Neural progenitor cell (in vitro differentiated cells): Measurements from ENCODE around the gene CLSTN2. TPM values are rescaled to one million over a fixed set of nuclear protein-coding genes. Genes with fewer than 3 reads are reported as not detected.

Experiments
- DNase-seq: peaks from one replicate; pipeline ENCODE4 v3.0.0-alpha.2; 2016; ENCODE audit warnings: low spot score
- H2AFZ ChIP-seq: fragments of 200-600 bp; sonication (generic); replicated peaks from 2 replicates; pipeline ENCODE4 v1.6.1; 2016; ENCODE audit warnings: antibody characterized with exemption
- H3F3A ChIP-seq: fragments of 200-600 bp; sonication (generic); 2 replicates; pipeline ENCODE4 v1.6.1; 2016; ENCODE audit warnings: antibody characterized with exemption, low read depth
- H3K27ac ChIP-seq: fragments of 200-600 bp; sonication (generic); 2 replicates; pipeline ENCODE4 v1.5.1; 2016; ENCODE audit warnings: mild to moderate bottlenecking
- H3K27me3 ChIP-seq: fragments of 200-600 bp; sonication (generic); 2 replicates; pipeline ENCODE4 v1.6.1; 2016; ENCODE audit warnings: mild to moderate bottlenecking, moderate library complexity
- H3K36me3 ChIP-seq: fragments of 200-600 bp; sonication (generic); 2 replicates; pipeline ENCODE4 v1.5.1; 2016
- H3K4me1 ChIP-seq: fragments of 200-600 bp; sonication (generic); 2 replicates; pipeline ENCODE4 v1.6.1; 2016; ENCODE audit warnings: mixed run types
- H3K4me2 ChIP-seq: fragments of 200-600 bp; sonication (generic); 2 replicates; pipeline ENCODE4 v1.6.1; 2016
- H3K4me3 ChIP-seq: fragments of 200-600 bp; sonication (generic); 2 replicates; pipeline ENCODE4 v1.5.1; 2016
- H3K79me2 ChIP-seq: fragments of 200-600 bp; sonication (generic); 2 replicates; pipeline ENCODE4 v1.6.1; 2016; ENCODE audit warnings: low read depth
- H3K9ac ChIP-seq: fragments of 200-600 bp; sonication (generic); 2 replicates; pipeline ENCODE4 v1.6.1; 2016
- H3K9me3 ChIP-seq: fragments of 200-600 bp; sonication (generic); 2 replicates; pipeline ENCODE4 v1.5.1; 2016; ENCODE audit warnings: low read depth
- H4K20me1 ChIP-seq: fragments of 200-600 bp; sonication (generic); 2 replicates; pipeline ENCODE4 v1.6.1; 2016; ENCODE audit warnings: low read depth
- H3K27ac Mint-ChIP-seq: 3 replicates; pipeline ENCODE4 v1.8.0; 2021; ENCODE audit warnings: mixed read lengths
- H3K27me3 Mint-ChIP-seq: 2 replicates; pipeline ENCODE4 v1.8.0; 2022; ENCODE audit warnings: low read depth, mild to moderate bottlenecking, inconsistent platforms, moderate library complexity, mixed read lengths; ENCODE audit not compliant: insufficient read depth
- H3K36me3 Mint-ChIP-seq: 3 replicates; pipeline ENCODE4 v1.8.0; 2021; ENCODE audit warnings: mixed read lengths
- H3K4me1 Mint-ChIP-seq: 3 replicates; pipeline ENCODE4 v1.8.0; 2021; ENCODE audit warnings: mixed read lengths
- H3K4me3 Mint-ChIP-seq: 3 replicates; pipeline ENCODE4 v1.8.0; 2021; ENCODE audit warnings: mild to moderate bottlenecking, moderate library complexity, mixed read lengths
- H3K9me3 Mint-ChIP-seq: 3 replicates; pipeline ENCODE4 v1.8.0; 2020; ENCODE audit warnings: mixed read lengths
- CTCF ChIP-seq: fragments of 200-600 bp; sonication (generic); IDR thresholded peaks from 2 replicates; pipeline ENCODE4 v1.5.1; 2017; ENCODE audit warnings: antibody characterized with exemption, mild to moderate bottlenecking
- EZH2 ChIP-seq: fragments of 200-600 bp; sonication (generic); IDR thresholded peaks from 2 replicates; pipeline ENCODE4 v1.6.1; 2017; ENCODE audit warnings: antibody characterized with exemption, mild to moderate bottlenecking, moderate library complexity
- EZH2phosphoT487 ChIP-seq: fragments of 200-600 bp; sonication (generic); IDR thresholded peaks from 2 replicates; pipeline ENCODE4 v1.6.1; 2017; ENCODE audit warnings: antibody characterized with exemption
- total RNA-seq: library from RNA; depleted of rRNA; stranded (reverse); fragments of >200 nt; gene quantifications from 2 replicates; pipeline ENCODE4 v1.2.3, GENCODE V29; 2015; ENCODE audit warnings: low replicate concordance

CLSTN2 gene
- total RNA-seq, 1 donor from 2014 or later: 0.22 TPM

- no peaks in the 10 kb centered on the region for H3F3A ChIP-seq
- no peak overlapping the region for H3K4me2 ChIP-seq
- no peak overlapping the region for H3K4me3 Mint-ChIP-seq
- no peak for DNase-seq
- H2AFZ ChIP-seq: no peak overlapping the region
- peaks cover 3% of the 10 kb centered on the region for H3K9me3 ChIP-seq
- no peaks in the 10 kb centered on the region for H3K36me3 Mint-ChIP-seq
- TF ChIP-seq EZH2phosphoT487: no peak
- no peak for TF ChIP-seq EZH2
- no peak for TF ChIP-seq CTCF
- H3K27ac Mint-ChIP-seq: no peak overlapping the region
- H3K4me3 ChIP-seq: no peak overlapping the region
- H3K9ac ChIP-seq: no peak overlapping the region
- no peak overlapping the region for H3K27ac ChIP-seq
- peaks cover 2% of the 10 kb centered on the region for H3K27me3 Mint-ChIP-seq
- H3K27me3 ChIP-seq: no peaks in the 10 kb centered on the region
- H3K36me3 ChIP-seq: no peaks in the 10 kb centered on the region
- H3K4me1 ChIP-seq: no peaks in the 10 kb centered on the region
- peaks cover 2% of the 10 kb centered on the region for H3K9me3 Mint-ChIP-seq
- H4K20me1 ChIP-seq: no peaks in the 10 kb centered on the region
- H3K79me2 ChIP-seq: no peaks in the 10 kb centered on the region
- H3K4me1 Mint-ChIP-seq: peaks cover 8% of the 10 kb centered on the region
Measured at GRCh38 chr3:140165781-140166180, 230.8 kb downstream of the CLSTN2 start.

GRCh38 chr3:140166861-140167599 lies 232.0 kb downstream of the CLSTN2 start:
- Histone ChIP-seq H3F3A (no peaks in the 10 kb centered on the region), H3K9me3 (peaks cover 3% of the 10 kb centered on the region), H3K9ac (no peak overlapping the region), H3K79me2 (no peaks in the 10 kb centered on the region), H3K27ac (no peak overlapping the region), H3K36me3 (no peaks in the 10 kb centered on the region), H2AFZ (no peak overlapping the region), H4K20me1 (no peaks in the 10 kb centered on the region), H3K4me3 (no peak overlapping the region), H3K4me1 (no peaks in the 10 kb centered on the region), H3K4me2 (no peak overlapping the region), H3K27me3 (no peaks in the 10 kb centered on the region)
- DNase-seq: no peak
- H3K27me3 Mint-ChIP-seq: peaks cover 2% of the 10 kb centered on the region
- TF ChIP-seq EZH2phosphoT487 (no peak), CTCF (no peak), EZH2 (no peak)
- H3K36me3 Mint-ChIP-seq: no peaks in the 10 kb centered on the region
- peaks cover 2% of the 10 kb centered on the region for H3K9me3 Mint-ChIP-seq
- no peak overlapping the region for H3K4me3 Mint-ChIP-seq
- H3K4me1 Mint-ChIP-seq: peaks cover 8% of the 10 kb centered on the region
- no peak overlapping the region for H3K27ac Mint-ChIP-seq

GRCh38 chr3:140167600-140168281 lies 232.8 kb downstream of the CLSTN2 start:
- peaks cover 8% of the 10 kb centered on the region for H3K4me1 Mint-ChIP-seq
- peaks cover 2% of the 10 kb centered on the region for H3K9me3 Mint-ChIP-seq
- H3K4me1 ChIP-seq: no peaks in the 10 kb centered on the region
- no peak overlapping the region for H3K4me3 Mint-ChIP-seq
- no peaks in the 10 kb centered on the region for H3K27me3 ChIP-seq
- H3K36me3 Mint-ChIP-seq: no peaks in the 10 kb centered on the region
- H3K27ac ChIP-seq: no peak overlapping the region
- no peak overlapping the region for H3K27ac Mint-ChIP-seq
- no peak overlapping the region for H3K9ac ChIP-seq
- H3K4me3 ChIP-seq: no peak overlapping the region
- H2AFZ ChIP-seq: no peak overlapping the region
- no peak overlapping the region for H3K4me2 ChIP-seq
- H3K27me3 Mint-ChIP-seq: peaks cover 4% of the 10 kb centered on the region
- H3K9me3 ChIP-seq: peaks cover 3% of the 10 kb centered on the region
- no peaks in the 10 kb centered on the region for H3F3A ChIP-seq
- H3K36me3 ChIP-seq: no peaks in the 10 kb centered on the region
- TF ChIP-seq EZH2 (no peak), EZH2phosphoT487 (no peak), CTCF (no peak)
- no peaks in the 10 kb centered on the region for H4K20me1 ChIP-seq
- DNase-seq: no peak
- no peaks in the 10 kb centered on the region for H3K79me2 ChIP-seq
